ENCODE data around the gene KLB.

KLB gene

DNA sequence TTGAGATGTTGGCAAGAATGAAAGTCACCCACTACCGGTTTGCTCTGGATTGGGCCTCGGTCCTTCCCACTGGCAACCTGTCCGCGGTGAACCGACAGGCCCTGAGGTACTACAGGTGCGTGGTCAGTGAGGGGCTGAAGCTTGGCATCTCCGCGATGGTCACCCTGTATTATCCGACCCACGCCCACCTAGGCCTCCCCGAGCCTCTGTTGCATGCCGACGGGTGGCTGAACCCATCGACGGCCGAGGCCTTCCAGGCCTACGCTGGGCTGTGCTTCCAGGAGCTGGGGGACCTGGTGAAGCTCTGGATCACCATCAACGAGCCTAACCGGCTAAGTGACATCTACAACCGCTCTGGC, 39.7 kb downstream of the KLB start:
- no peaks in the 10 kb centered on the region for H3K27me3 ChIP-seq (ENCODE audit: control insufficient read depth in 5 of 5, insufficient read depth in 4 of 5, low read length in 5 of 5)
- H3K4me3 ChIP-seq (ENCODE audit: low read depth in 1 of 5, low read length in 5 of 5), result peak overlapping the region in 4 of 5 donors; percentile 56 to 66 (median 62)
- H3K27ac ChIP-seq (ENCODE audit: low read depth, low read length), result peak overlapping the region; percentile 96
- peaks cover under 1 to 13% (median 4%) of the 10 kb centered on the region in 5 donors for H3K36me3 ChIP-seq (ENCODE audit: control insufficient read depth in 5 of 5, insufficient read depth in 5 of 5, low read length in 5 of 5)
- peaks cover 0 to 55% (median 31%) of the 10 kb centered on the region in 5 donors for H3K4me1 ChIP-seq (ENCODE audit: control insufficient read depth in 5 of 5, insufficient read depth in 5 of 5, low read length in 5 of 5)
- H3K9me3 ChIP-seq (ENCODE audit: control insufficient read depth in 5 of 5, low read length in 5 of 5), result no peaks in the 10 kb centered on the region
- H3K9ac ChIP-seq (ENCODE audit: low read length in 5 of 5), result peak overlapping the region in 2 of 5 donors; percentile 53 to 73

GRCh38 chr4:39446842-39447573, 40.3 kb downstream of the KLB start:
- Histone ChIP-seq H3K4me3 (ENCODE audit: low read depth in 1 of 5, low read length in 5 of 5) (peak overlapping the region; percentile 56 to 75 (median 65)), H3K9ac (ENCODE audit: low read length in 5 of 5) (peak overlapping the region in 4 of 5 donors; percentile 31 to 73 (median 50)), H3K4me1 (ENCODE audit: control insufficient read depth in 5 of 5, insufficient read depth in 5 of 5, low read length in 5 of 5) (peaks cover 0 to 57% (median 31%) of the 10 kb centered on the region in 5 donors), H3K36me3 (ENCODE audit: control insufficient read depth in 5 of 5, insufficient read depth in 5 of 5, low read length in 5 of 5) (peaks cover 6 to 16% (median 10%) of the 10 kb centered on the region in 5 donors), H3K27ac (ENCODE audit: low read depth, low read length) (peak overlapping the region; percentile 96), H3K9me3 (ENCODE audit: control insufficient read depth in 5 of 5, low read length in 5 of 5) (no peaks in the 10 kb centered on the region), H3K27me3 (ENCODE audit: control insufficient read depth in 5 of 5, insufficient read depth in 4 of 5, low read length in 5 of 5) (no peaks in the 10 kb centered on the region)

- peaks cover 0 to 64% (median 35%) of the 10 kb centered on the region in 5 donors for H3K4me1 ChIP-seq (ENCODE audit: control insufficient read depth in 5 of 5, insufficient read depth in 5 of 5, low read length in 5 of 5)
- no peak overlapping the region for H3K4me3 ChIP-seq (ENCODE audit: low read depth in 1 of 5, low read length in 5 of 5)
- peak overlapping the region in 3 of 5 donors; percentile 42 to 58 (median 47) for H3K9ac ChIP-seq (ENCODE audit: low read length in 5 of 5)
- peaks cover 35 to 52% (median 40%) of the 10 kb centered on the region in 5 donors for H3K36me3 ChIP-seq (ENCODE audit: control insufficient read depth in 5 of 5, insufficient read depth in 5 of 5, low read length in 5 of 5)
- H3K9me3 ChIP-seq (ENCODE audit: control insufficient read depth in 5 of 5, low read length in 5 of 5), result no peaks in the 10 kb centered on the region
- no peaks in the 10 kb centered on the region for H3K27me3 ChIP-seq (ENCODE audit: control insufficient read depth in 5 of 5, insufficient read depth in 4 of 5, low read length in 5 of 5)
- H3K27ac ChIP-seq (ENCODE audit: low read depth, low read length), result peak overlapping the region; percentile 96
These were observed 43.9 kb downstream of the KLB start for GRCh38 chr4:39450618-39451017.

DNA sequence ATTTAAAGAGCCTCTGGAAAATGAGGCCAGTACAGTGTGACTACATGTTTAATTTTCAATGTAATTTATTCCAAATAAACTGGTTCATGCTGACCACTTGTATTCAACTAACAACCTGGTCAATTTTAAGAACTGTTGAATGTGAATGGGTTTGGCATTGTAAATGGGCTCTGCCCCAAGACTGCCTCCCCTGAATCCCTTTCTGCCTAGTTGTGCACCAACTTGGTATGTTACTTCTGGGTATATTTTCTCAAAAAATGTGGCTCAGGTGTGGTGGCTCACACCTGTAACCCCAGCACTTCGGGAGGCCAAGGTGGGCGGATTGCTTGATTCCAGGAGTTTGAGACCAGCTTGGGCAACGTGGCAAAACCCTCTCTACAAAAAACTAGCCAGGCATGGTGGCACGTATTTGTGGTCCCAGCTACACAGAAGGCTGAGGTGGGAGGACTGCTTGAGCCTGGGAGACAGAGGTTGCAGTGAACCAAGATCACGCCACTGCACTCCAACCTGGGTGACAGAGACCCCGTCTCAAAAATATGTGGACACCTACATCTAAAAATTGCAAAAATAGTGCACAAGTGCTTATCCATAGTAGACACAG, 44.8 kb downstream of the KLB start:
- peak overlapping the region in 2 of 5 donors; percentile 42 to 47 for H3K9ac ChIP-seq (ENCODE audit: low read length in 5 of 5)
- H3K27me3 ChIP-seq (ENCODE audit: control insufficient read depth in 5 of 5, insufficient read depth in 4 of 5, low read length in 5 of 5), result no peaks in the 10 kb centered on the region
- H3K4me3 ChIP-seq (ENCODE audit: low read depth in 1 of 5, low read length in 5 of 5), result no peak overlapping the region
- H3K9me3 ChIP-seq (ENCODE audit: control insufficient read depth in 5 of 5, low read length in 5 of 5), result no peaks in the 10 kb centered on the region
- H3K4me1 ChIP-seq (ENCODE audit: control insufficient read depth in 5 of 5, insufficient read depth in 5 of 5, low read length in 5 of 5), result peaks cover 0 to 64% (median 30%) of the 10 kb centered on the region in 5 donors
- peak overlapping the region; percentile 96 for H3K27ac ChIP-seq (ENCODE audit: low read depth, low read length)
- peaks cover 43 to 61% (median 46%) of the 10 kb centered on the region in 5 donors for H3K36me3 ChIP-seq (ENCODE audit: control insufficient read depth in 5 of 5, insufficient read depth in 5 of 5, low read length in 5 of 5)

GRCh38 chr4:39452153-39452859, 45.6 kb downstream of the KLB start:
- peaks cover 2 to 64% (median 30%) of the 10 kb centered on the region in 5 donors for H3K4me1 ChIP-seq (ENCODE audit: control insufficient read depth in 5 of 5, insufficient read depth in 5 of 5, low read length in 5 of 5)
- H3K4me3 ChIP-seq (ENCODE audit: low read depth in 1 of 5, low read length in 5 of 5), result no peak overlapping the region
- no peaks in the 10 kb centered on the region for H3K9me3 ChIP-seq (ENCODE audit: control insufficient read depth in 5 of 5, low read length in 5 of 5)
- no peaks in the 10 kb centered on the region for H3K27me3 ChIP-seq (ENCODE audit: control insufficient read depth in 5 of 5, insufficient read depth in 4 of 5, low read length in 5 of 5)
- peaks cover 49 to 68% (median 52%) of the 10 kb centered on the region in 5 donors for H3K36me3 ChIP-seq (ENCODE audit: control insufficient read depth in 5 of 5, insufficient read depth in 5 of 5, low read length in 5 of 5)
- no peak overlapping the region for H3K9ac ChIP-seq (ENCODE audit: low read length in 5 of 5)
- H3K27ac ChIP-seq (ENCODE audit: low read depth, low read length), result peak overlapping the region; percentile 96

- Histone ChIP-seq H3K4me1 (ENCODE audit: control insufficient read depth in 5 of 5, insufficient read depth in 5 of 5, low read length in 5 of 5) (peaks cover 5 to 64% (median 33%) of the 10 kb centered on the region in 5 donors), H3K36me3 (ENCODE audit: control insufficient read depth in 5 of 5, insufficient read depth in 5 of 5, low read length in 5 of 5) (peaks cover 52 to 70% (median 54%) of the 10 kb centered on the region in 5 donors), H3K27me3 (ENCODE audit: control insufficient read depth in 5 of 5, insufficient read depth in 4 of 5, low read length in 5 of 5) (no peaks in the 10 kb centered on the region), H3K4me3 (ENCODE audit: low read depth in 1 of 5, low read length in 5 of 5) (no peak overlapping the region), H3K9ac (ENCODE audit: low read length in 5 of 5) (no peak overlapping the region), H3K27ac (ENCODE audit: low read depth, low read length) (no peak overlapping the region), H3K9me3 (ENCODE audit: control insufficient read depth in 5 of 5, low read length in 5 of 5) (no peaks in the 10 kb centered on the region)
These were observed 46.3 kb downstream of the KLB start for GRCh38 chr4:39452860-39453587.

DNA sequence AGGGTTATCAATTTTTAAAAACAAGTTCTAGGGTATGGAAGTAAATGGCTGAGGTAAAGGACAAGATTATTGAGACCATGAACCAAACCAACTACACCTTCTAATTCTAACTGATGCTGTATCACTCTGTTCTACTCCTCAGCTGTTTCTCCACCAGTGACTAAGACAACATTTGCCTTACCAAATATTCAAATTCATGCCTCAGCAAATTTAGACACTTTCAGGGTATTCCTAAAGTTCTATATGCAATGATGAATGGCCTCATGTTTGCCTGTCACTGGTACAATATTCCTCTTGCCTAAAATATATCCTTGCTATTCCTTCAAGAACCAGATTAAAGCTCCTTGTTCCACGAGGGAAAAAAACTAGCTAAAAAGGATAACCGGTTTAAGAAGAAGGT, 47.0 kb downstream of the KLB start:
- peaks cover 5 to 58% (median 35%) of the 10 kb centered on the region in 5 donors for H3K4me1 ChIP-seq (ENCODE audit: control insufficient read depth in 5 of 5, insufficient read depth in 5 of 5, low read length in 5 of 5)
- peaks cover 48 to 66% (median 54%) of the 10 kb centered on the region in 5 donors for H3K36me3 ChIP-seq (ENCODE audit: control insufficient read depth in 5 of 5, insufficient read depth in 5 of 5, low read length in 5 of 5)
- H3K9ac ChIP-seq (ENCODE audit: low read length in 5 of 5), result no peak overlapping the region
- H3K4me3 ChIP-seq (ENCODE audit: low read depth in 1 of 5, low read length in 5 of 5), result no peak overlapping the region
- no peaks in the 10 kb centered on the region for H3K27me3 ChIP-seq (ENCODE audit: control insufficient read depth in 5 of 5, insufficient read depth in 4 of 5, low read length in 5 of 5)
- H3K9me3 ChIP-seq (ENCODE audit: control insufficient read depth in 5 of 5, low read length in 5 of 5), result no peaks in the 10 kb centered on the region
- H3K27ac ChIP-seq (ENCODE audit: low read depth, low read length), result no peak overlapping the region

- peaks cover 5 to 57% (median 43%) of the 10 kb centered on the region in 5 donors for H3K4me1 ChIP-seq (ENCODE audit: control insufficient read depth in 5 of 5, insufficient read depth in 5 of 5, low read length in 5 of 5)
- H3K36me3 ChIP-seq (ENCODE audit: control insufficient read depth in 5 of 5, insufficient read depth in 5 of 5, low read length in 5 of 5), result peaks cover 41 to 62% (median 54%) of the 10 kb centered on the region in 5 donors
- H3K27ac ChIP-seq (ENCODE audit: low read depth, low read length), result no peak overlapping the region
- no peak overlapping the region for H3K4me3 ChIP-seq (ENCODE audit: low read depth in 1 of 5, low read length in 5 of 5)
- H3K9me3 ChIP-seq (ENCODE audit: control insufficient read depth in 5 of 5, low read length in 5 of 5), result no peaks in the 10 kb centered on the region
- H3K27me3 ChIP-seq (ENCODE audit: control insufficient read depth in 5 of 5, insufficient read depth in 4 of 5, low read length in 5 of 5), result no peaks in the 10 kb centered on the region
- H3K9ac ChIP-seq (ENCODE audit: low read length in 5 of 5), result peak overlapping the region in 1 of 5 donors; percentile 97
These were observed 48.8 kb downstream of the KLB start for GRCh38 chr4:39455486-39455885.

GRCh38 chr4:39456946-39457763, 50.4 kb downstream of the KLB start:
- Histone ChIP-seq H3K27ac (ENCODE audit: low read depth, low read length) (peak overlapping the region; percentile 98), H3K9ac (ENCODE audit: low read length in 5 of 5) (peak overlapping the region; percentile 97 to 100 (median 98)), H3K9me3 (ENCODE audit: control insufficient read depth in 5 of 5, low read length in 5 of 5) (no peaks in the 10 kb centered on the region), H3K4me3 (ENCODE audit: low read depth in 1 of 5, low read length in 5 of 5) (peak overlapping the region; percentile 87 to 99 (median 93)), H3K27me3 (ENCODE audit: control insufficient read depth in 5 of 5, insufficient read depth in 4 of 5, low read length in 5 of 5) (no peaks in the 10 kb centered on the region), H3K4me1 (ENCODE audit: control insufficient read depth in 5 of 5, insufficient read depth in 5 of 5, low read length in 5 of 5) (peaks cover 5 to 41% (median 37%) of the 10 kb centered on the region in 5 donors), H3K36me3 (ENCODE audit: control insufficient read depth in 5 of 5, insufficient read depth in 5 of 5, low read length in 5 of 5) (peaks cover 43 to 57% (median 49%) of the 10 kb centered on the region in 5 donors)
